Hindlimb muscle (tissue), 1 donor: ENCODE data around the gene GARIN5B. TPM values are rescaled to one million over a fixed set of nuclear protein-coding genes. Genes with fewer than 3 reads are reported as not detected.
A peak's percentile ranks its signal among the peaks of the same experiment; 100 is the strongest.
"Not testable (repeated sequence)": the region's sequence is repeated elsewhere in the genome, so short reads cannot be mapped to it uniquely, and the experiment has no call there.

Source experiments
- DNase-seq: peaks from one replicate; pipeline ENCODE4 v3.0.0-alpha.2; 2013
- polyA plus RNA-seq: library from polyadenylated mRNA; unstranded; fragments of 120-200 nt; gene quantifications from one replicate; pipeline ENCODE4 v1.2.1, GENCODE V29; 2013; ENCODE audit not compliant: insufficient read length

GARIN5B gene
- polyA plus RNA-seq = not detected

DNA sequence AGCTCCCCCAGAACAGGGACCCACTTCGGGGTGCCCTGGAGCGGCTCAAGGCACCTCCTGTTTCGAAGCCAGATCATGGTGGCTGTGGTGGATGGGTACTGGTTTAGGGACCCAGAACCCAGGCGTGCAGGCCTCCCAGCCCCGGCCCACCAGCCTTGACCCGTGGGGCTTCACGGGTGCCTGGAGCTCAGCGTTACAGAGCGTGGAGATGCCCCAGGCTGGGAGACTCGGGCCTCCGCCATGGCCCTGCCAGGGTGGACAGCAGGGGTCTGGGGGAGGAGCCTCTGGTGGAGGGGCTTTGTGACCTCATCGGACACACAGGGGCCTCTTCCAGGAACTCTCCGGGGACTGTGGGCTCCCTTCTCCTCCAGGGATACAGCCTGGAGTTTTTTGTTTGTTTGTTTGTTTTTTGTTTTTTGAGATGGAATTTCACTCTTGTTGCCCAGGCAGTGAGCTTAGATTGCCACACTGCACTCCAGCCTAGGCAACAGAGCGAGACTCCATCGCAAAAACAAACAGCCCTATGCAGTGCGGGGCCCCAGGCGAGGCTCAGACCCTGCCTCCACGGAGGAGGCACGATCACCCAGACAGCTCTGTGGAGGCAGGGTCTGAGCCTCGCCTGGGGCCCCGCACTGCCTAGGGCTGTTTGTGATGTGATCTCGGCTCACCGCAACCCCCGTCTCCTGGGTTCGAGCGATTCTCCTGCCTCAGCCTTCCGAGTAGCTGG lies at the start of gene GARIN5B:
GARIN5B (minus strand) TSS at position 271 of the 727 bp plus-strand sequence; CDS start at position 77, 194 bp downstream.
- no peak for DNase-seq

DNA sequence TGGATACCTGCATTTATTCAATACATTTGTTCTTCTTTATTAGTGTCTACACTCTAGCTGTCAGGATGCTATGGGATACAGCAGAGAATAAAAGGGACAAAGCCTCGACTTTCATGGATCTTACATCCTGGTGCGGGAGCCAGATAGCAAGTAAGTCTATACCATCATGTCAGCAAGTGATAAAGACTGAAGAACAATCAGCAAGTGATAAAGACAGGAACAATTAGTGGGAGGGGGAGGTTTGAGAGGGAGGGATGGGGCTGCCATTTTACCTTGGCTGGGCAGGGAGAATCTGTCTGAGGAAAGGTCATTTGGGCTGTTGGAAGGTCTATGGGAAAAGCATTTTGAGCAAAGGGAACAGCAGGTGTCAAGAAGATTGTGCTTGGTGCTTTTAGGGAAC lies 47.1 kb upstream of the GARIN5B start:
- no peak for DNase-seq

DNA sequence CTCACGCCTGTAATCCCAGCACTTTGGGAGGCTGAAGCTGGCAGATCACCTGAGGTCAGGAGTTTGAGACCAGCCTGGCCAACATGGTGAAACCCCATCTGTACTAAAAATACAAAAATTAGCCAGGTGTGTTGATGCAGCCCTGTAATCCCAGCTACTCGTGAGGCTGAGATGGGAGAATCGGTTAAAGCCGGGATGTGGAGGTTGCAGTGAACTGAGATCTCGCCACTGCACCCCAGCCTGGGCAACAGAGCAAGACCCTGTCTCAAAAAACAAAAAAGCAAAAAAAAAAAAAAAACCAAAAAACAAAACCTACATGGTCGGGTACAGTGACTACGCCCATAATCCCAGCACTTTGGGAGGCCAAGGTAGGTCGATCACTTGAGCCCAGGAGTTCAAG lies 46.1 kb upstream of the GARIN5B start:
- DNase-seq = not testable (repeated sequence)

DNA sequence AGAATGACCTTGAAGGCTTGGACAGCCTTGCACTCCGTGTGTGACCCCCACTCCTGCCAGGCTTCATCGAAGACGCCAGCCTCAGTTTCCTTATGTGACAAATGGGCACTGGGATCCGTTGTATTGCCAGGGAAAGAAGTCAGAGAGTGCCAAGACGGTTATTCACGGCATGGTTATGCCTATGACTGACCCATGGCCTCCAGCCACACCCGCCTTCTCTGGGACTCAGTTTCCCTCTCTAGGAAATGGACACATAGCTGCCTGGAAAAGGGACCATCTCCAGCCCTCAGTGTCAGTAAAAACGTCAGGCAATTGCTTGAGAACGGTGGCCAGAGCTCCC lies 45.4 kb upstream of the GARIN5B start:
- DNase-seq = no peak

DNA sequence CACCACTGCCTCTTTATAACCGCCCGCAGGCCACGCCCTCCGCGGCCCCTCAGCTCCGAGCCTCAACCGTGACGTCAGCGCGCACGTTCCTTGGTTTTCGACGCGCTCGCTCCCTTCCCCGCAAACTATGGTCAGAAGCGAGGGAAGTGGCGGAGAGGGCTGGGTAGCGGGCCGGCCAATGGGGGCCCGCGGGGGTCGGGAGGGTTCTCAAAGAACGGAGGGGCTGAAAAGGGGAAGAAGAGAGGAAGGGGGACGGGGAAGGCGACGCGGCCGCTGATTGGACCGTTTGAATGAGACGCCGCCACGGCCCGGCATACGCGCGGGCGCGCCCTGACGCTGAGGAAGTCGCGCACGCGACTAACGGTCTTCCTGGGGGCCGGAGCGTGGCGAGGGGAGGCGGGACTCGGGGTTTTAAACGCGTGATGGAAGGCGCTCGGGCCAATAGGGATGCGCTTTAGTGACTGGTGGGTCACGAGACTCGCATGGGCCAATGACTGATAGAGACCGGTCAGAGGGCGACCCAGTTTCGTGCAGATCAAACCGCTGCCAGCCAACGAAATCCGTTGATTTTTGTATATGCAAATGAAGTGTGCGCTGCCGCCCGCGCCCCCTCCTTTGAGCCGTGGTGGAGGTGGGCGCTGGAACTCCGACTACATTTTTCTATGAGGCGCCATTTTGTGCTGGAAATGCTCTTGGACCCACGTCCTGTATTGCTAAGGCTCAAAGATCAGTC lies 44.9 kb upstream of the GARIN5B start:
- DNase-seq = peak; percentile 99

DNA sequence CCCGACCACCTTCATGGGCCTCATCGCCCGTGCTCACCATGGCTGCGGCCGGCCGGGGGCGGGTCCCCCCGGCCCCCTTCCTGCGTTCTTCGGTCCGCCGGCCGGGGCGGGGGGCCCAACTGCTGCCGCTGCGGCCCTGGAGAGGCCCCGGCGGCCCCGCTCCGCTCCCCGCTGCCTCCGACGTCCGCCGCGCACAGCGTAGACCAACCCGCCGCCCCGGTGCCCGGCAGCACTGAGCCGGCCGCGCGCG lies 44.4 kb upstream of the GARIN5B start, which contains the start of gene UBE2S:
UBE2S (minus strand) TSS at position 239 of the 250 bp plus-strand sequence; CDS start at position 40, 199 bp downstream.
- DNase-seq = not testable (repeated sequence)

DNA sequence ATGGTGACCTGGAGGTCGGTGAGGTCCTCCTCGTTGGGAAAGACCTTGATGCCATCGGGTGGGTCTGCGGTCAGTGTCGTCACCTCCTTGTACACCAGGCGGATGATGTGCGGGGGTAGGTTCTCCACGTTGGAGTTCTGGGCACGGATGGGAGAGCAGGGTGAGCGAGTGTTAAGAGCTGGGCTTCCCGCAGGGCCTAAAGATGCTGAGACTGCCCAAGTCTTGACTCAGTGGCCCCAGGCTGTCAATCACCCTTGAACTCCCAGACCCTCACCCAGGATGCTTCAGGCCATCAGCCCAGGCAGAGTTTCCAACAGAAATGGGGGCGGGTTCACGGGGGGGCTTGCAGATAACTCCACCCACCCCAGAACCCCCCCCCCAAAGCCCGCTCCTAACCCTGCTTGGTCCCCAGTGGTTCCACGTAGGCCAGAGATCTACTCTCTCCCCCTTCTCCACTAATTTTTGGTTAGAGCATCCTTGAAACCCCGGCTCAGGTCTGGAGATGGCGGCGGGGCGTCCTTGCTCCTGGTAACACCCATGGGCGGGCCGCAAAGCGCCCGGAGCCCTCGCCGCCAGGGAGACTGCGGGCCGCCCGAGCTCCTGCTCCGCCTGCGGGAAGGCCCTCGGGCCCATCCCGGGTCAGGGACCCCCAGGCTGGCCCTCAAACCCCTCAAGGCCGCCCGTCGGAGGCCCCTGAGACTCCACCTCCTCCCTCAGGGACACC lies 43.9 kb upstream of the GARIN5B start:
- DNase-seq = peak; percentile 29

DNA sequence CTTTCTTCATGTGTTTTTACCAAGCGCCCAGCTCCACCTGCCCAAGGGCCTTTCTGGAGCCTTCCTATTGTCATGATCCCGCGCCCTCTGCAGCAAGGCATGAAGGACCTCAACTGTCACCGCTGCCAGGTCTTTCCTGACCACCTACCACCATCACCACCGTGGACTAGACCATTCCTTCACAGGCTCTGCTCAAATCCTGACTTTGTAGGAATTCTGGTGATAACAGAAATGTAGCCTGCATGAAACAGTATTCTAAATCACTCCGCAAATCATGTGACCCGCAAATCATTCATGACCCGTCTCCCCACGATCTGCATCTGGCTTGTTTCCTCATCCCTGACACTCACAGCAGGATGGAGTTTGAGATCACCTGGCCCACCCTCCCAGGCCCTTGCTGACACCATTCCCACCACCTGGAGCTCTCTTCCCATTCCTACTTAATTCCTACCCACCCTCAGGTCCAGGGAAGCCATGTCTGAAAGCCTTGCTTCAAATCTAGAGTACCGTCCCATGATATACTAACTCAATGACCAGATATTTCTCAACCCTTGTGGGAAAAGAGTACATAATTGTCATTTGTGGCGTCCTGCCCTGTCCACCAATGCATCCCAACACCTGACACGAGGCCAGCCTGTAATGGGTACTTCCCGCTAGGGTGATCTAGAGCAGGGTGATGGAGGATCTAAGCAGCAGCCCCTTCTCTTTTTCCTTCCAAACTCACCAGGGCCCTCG lies 43.2 kb upstream of the GARIN5B start:
- DNase-seq = no peak

DNA sequence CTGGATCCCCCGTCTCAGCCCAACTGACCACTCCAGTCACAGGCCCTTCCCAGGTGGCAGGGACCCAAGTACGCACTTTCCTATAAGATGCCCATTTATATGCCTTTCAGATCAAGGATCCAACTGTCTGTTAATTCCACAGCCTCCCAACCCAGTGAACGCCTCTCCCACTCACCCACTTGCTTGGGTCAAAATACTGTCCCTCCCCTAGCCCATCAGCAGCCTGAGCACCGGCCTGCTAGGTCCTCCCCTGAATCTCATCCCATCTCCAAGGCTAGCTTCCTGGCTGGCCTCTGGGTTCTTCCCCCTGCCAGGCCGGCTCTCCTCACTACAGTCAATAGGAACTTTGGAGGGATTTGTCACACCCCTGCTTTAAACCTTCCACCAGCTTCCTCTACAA lies 42.6 kb upstream of the GARIN5B start:
- DNase-seq = no peak

DNA sequence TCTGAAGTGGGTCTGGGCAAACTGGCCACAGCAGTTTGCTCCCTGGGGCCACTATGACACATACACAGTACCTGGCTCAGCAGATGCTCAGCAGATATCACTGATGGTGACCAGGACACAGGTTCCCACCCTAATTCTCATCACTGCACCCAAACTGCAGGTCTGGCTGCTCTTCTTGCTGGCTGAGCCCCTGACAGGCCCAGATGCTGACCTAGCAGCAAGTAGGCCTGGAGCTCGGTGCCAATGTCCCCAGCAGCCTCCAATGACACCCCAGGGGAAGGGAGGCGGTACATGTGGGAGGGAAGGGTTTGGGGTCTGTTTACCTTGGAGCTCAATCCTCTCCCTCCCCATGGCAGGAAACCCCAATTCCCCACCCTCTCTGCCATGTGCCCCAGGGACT lies 39.4 kb upstream of the GARIN5B start:
- DNase-seq = no peak

DNA sequence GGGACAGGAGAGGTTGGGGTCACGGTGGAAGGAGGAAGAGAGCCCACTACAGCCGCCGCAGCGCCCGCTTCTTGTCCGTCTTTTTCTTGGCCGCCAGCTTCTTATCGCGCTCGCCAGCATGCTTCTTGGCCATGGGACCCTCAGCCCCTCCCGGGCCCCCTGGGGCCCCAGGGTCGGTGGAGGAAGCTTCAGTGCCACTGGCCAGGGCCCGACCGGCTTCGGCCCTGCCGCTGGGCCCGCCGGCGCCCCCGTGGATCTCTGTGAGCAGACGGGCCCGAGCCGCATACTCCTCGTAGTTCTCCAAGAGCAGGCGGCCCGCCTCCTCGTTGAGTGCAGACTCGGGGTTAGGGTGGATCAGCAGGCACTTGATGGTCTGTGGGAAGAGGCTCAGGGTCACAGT lies 38.3 kb upstream of the GARIN5B start:
- not testable (repeated sequence) for DNase-seq

DNA sequence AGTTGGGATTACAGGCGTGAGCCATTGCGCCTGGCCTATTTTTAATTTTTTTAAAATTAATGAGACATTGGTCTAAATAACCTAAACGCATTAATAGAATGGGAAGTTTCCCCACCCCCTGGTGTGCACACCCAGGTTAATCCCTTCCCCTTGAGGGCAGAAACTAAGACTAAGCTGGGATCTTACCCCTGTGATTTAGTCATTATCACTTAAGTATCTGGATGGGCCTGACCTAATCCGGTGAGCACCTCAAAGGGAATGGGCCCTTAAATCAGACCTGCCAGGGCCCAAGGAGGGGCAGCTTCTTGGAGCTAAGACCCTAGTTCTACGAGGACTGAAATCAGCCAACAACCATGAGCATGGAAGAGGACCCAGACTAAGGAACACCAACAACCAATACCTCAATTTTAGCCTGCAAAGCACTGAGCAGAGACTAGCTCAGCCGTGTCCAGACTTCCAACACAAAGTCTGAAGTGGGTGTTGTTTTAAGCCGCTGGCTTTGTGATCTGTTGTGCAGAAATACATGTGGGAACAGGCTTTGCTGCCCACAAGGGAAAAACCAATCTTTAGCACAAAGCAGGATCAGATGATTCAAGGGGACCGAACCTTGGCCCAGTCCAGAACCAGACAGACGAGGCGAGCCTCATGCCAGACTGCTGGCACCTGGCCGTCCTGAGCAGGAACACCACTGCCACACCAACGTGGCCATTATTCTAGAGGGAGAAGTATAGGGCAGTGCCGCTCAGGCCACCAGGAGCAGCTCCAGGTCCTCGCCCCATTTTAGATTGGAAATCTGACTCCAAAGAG lies 37.4 kb upstream of the GARIN5B start:
- no peak for DNase-seq

DNA sequence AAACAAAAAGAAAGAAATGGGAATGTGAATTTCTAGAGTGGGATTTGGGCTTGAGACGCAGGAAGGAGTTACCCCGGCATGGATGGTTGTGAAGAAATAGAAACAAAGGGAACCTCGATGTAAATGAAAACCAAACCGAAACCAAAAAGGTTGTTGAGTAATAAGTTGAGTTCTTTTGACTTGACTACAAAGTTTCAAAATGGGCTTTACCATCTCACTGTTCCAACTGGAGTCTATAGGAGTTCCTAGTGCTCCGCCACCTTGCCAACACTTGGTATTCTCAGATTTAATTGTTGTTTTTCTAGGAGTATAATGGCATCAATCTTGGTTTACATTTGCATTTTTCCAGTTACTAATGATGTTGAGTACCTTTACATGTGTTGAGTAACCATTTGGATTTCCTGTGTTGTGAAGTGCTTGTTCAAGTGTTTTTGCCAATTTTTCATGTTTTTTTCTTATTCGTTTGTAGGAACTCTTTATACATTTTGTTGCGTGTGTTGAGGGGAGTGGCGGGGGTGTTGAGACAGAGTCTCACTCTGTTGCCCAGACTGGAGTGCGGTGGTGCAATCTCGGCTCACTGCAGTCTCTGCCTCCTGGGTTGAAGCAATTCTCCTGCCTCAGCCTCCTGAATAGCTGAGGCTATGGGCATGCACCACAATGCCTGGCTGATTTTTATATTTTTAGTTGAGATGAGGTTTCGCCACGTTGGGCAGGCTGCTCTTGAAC lies 35.3 kb upstream of the GARIN5B start:
- no peak for DNase-seq

DNA sequence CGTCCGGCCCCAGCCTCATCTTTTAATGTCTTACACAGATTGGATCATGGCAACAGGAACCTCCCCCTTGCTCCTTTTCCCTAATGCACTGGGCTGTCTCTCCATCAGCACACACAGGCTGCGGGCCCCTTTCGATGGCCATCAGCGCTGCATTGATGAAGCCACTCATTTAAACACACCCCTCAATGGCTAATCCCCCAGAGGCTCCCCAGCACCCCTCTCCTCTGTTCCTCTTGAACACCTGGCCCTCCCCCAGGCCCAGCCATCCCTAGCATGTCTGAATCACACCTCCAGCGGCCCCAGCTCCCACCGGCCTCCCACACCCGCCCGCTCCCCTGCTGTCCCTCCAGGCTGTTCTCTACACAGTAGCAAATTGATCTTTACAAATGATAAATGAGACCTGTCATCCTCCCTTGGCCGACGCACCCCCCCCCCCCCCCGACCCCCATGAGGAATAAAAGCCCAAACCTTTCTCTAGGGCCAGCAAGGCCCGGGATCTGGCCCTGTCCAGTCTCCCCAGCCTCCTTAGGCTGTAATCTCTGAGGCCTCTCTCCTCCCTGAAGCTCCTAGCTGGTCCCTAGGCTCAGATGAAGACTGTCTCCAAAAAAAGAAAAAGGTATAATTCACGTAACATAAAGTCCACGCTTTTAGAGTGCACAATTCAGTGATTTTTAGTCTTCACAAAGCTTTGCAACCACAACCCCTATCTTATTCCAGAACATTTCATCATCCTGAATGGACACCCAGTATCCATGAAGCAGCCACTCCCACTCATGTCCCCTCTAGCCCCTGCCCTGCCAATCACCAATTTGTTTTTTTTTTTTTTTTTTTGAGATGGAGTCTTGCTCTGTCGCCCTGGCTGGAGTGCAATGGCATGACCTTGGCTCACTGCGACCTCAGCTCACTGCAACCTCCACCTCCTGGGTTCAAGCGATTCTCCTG lies 30.0 kb upstream of the GARIN5B start:
- DNase-seq = no peak

DNA sequence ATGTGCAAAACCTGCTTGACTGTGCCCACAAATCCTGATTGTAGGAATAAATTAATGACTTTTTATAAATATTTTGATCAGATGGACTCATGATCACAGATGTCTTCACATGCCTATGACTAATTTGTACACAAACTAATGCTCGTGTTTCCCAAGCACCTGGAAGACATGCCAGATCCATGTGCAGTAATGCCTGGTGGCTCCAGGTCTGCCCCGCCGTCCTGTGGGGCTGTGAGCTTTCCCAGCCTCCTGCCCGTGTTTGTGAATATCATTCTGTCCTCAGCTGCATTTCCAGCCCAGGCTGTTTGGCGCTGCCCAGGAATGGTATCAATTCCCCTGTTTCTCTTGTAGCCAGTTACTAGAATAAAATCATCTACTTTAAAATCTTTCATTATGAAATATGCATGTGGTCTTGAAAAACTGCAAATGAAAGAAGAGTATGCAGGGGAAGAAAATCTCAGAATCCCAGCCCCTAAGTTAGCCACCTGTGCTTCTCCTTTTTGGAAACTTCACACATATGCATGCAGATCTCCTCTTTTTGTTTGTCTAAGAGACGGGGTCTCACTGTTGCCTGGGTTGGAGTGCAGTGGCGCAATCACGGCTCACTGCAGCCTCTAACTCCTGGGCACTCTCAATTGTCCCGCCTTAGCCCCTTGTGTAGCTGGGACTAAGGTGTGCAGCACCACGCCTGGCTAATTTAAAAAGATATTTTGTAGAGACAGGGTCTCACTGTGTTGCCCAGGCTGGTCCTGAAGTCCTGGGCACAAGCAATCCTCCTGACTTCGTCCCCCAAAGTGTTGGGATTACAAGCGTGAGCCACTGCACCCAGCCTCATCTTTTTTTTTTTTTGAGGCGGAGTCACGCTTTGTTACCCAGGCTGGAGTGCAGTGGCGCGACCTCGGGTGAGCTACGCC lies 28.9 kb upstream of the GARIN5B start:
- no peak for DNase-seq

DNA sequence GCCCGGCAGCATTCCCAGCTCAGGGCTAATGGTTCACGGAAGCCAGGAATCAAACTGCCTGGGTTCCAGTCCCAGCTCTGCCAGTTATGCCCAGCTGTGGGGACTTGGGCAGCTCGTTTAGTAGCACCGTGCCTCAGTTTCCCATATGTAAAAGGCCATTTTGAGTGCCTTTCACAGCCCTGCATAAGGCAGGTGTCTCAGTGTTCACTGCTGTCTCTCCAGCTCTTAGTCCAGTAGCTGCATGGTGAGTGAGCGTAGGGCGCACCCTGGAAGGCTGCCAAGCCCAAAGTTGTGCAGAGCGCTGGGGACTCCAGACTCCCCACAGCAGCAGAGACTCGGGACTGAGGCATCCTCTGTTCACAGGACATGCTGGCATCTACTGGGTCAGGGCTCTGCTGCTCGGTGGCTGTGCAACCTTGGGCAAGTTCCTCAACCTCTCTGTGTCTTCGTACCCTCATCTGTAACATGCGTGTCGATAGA lies 28.2 kb upstream of the GARIN5B start:
- no peak for DNase-seq

DNA sequence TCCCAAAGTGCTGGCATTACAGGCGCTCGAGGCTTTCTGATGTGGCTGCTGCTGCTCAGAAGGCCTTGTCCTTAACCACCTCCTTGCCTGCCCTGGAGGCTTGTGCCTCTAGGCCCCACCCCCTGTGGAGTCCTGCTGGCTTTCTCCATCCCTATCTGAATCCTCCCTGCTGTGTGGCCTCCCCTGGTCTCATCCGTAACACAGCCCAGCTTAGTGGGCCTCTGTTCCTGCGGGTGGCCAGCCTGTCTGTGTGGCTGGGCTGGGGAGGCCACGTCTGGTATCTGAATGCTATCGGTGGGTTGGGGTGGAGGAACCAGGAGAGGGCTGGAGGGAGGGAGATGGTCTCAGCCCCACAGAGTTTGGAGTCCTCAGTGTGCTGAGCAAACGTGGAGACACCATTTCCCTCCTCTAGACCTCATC lies 27.4 kb upstream of the GARIN5B start:
- no peak for DNase-seq

DNA sequence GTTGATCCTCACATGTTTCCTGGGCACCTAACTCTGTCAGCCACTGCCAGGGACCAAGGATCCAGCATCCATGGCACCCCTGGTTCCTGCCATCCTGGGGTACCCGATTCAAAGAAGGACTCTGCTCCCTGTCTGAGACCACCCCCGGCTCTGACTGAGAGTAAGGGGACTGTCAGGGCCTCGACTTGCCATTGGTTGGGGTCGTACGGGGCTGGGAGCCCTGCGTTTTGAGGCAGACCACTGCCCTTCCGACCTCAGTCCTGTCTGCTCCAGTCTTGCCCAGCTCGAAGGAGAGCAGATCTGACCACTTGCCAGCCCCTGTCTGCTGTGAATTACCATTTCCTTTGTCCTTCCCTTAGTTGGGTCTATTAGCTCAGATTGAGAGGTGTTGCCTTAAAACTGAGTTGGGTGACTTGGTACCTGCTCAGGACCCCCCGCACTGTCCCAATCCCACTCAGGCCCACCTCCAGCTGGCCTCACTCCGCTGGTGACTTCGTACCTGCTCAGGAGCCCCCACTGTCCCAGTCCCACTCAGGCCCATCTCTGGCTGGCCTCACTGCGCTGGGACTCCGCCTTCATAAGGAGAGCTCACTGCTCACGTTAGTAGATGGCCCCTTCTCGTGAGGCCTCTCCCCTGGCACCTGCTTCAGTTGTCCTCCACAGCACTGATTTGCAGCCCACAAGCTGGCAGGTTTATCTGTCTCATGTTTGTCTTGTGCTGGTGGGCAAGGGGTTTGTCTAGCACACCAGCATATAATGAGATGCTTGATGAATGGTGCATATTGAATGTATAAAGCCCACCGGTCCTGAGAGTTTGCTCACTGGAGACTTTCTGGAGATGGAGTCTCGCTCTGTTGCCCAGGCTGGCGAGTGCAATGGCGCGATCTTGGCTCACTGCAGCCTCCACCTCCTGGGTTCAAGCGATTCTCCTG lies 26.6 kb upstream of the GARIN5B start:
- DNase-seq = no peak
